Hepatocyte (in vitro differentiated cells): ENCODE data around the gene RXFP3.

Source experiments
- EZH2 ChIP-seq: fragments of 200-600 bp; sonication (generic); IDR thresholded peaks from 2 replicates; pipeline ENCODE4 v1.6.1; 2016; ENCODE audit warnings: antibody characterized with exemption, mild to moderate bottlenecking, borderline replicate concordance
- TF ChIP-seq, protein P1 (sequence below): fragments of 200-600 bp; sonication (generic); IDR thresholded peaks from 2 replicates; pipeline ENCODE4 v1.5.1; 2016; ENCODE audit warnings: antibody characterized with exemption, mild to moderate bottlenecking; ENCODE audit not compliant: poor library complexity

DNA sequence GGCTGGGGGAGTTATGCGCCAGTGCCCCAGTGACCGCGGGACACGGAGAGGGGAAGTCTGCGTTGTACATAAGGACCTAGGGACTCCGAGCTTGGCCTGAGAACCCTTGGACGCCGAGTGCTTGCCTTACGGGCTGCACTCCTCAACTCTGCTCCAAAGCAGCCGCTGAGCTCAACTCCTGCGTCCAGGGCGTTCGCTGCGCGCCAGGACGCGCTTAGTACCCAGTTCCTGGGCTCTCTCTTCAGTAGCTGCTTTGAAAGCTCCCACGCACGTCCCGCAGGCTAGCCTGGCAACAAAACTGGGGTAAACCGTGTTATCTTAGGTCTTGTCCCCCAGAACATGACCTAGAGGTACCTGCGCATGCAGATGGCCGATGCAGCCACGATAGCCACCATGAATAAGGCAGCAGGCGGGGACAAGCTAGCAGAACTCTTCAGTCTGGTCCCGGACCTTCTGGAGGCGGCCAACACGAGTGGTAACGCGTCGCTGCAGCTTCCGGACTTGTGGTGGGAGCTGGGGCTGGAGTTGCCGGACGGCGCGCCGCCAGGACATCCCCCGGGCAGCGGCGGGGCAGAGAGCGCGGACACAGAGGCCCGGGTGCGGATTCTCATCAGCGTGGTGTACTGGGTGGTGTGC, at the start of gene RXFP3:
- TF ChIP-seq, protein P1, sequence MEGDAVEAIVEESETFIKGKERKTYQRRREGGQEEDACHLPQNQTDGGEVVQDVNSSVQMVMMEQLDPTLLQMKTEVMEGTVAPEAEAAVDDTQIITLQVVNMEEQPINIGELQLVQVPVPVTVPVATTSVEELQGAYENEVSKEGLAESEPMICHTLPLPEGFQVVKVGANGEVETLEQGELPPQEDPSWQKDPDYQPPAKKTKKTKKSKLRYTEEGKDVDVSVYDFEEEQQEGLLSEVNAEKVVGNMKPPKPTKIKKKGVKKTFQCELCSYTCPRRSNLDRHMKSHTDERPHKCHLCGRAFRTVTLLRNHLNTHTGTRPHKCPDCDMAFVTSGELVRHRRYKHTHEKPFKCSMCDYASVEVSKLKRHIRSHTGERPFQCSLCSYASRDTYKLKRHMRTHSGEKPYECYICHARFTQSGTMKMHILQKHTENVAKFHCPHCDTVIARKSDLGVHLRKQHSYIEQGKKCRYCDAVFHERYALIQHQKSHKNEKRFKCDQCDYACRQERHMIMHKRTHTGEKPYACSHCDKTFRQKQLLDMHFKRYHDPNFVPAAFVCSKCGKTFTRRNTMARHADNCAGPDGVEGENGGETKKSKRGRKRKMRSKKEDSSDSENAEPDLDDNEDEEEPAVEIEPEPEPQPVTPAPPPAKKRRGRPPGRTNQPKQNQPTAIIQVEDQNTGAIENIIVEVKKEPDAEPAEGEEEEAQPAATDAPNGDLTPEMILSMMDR: no peak
- no peak for TF ChIP-seq EZH2
